Endometrial microvascular endothelial cells (primary cell): ENCODE results near the gene PLEKHA3. TPM values are rescaled to one million over a fixed set of nuclear protein-coding genes. Genes with fewer than 3 reads are reported as not detected.
"Not testable (repeated sequence)": the region's sequence is repeated elsewhere in the genome, so short reads cannot be mapped to it uniquely, and the experiment has no call there.

Experiments
- in situ Hi-C: cut with HindIII; loops from 2 replicates; pipeline ENCODE4 v1.10.0; 2017; ENCODE audit warnings: low sequenced_read_pairs, low pct_unique_long_range_greater_than_20kb; ENCODE audit errors: inconsistent ontology term
- total RNA-seq: library from RNA; depleted of rRNA; stranded (reverse); fragments of >200 nt; gene quantifications from one replicate; pipeline ENCODE4 v1.2.3, GENCODE V29; 2015; ENCODE audit errors: inconsistent ontology term

PLEKHA3 gene
- total RNA-seq, 1 donor from 2014 or later: 4.3 TPM

- in situ Hi-C loops: no loop called here
Measured at GRCh38 chr2:178514664-178515063, 34.4 kb downstream of the PLEKHA3 start.

DNA sequence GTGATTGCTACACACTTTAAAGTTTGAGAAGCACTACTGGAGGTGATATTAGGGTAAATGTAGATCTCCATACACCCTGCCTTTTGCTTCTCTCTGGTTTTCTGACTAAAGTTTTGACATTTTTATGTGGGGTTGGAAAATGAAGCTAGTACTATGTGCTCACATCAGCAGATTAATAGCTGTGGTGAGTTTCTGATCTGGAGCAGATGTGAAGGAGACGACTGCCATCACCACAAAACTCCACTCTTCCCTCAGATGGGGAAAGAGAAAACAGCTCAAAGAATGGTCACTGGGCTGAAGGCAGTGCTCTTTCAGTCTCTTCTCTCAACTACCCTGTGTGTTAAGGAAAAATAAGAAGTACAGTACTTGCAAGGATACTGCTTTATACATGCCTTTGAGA, 37.2 kb downstream of the PLEKHA3 start:
- in situ Hi-C loops: no loop called here

DNA sequence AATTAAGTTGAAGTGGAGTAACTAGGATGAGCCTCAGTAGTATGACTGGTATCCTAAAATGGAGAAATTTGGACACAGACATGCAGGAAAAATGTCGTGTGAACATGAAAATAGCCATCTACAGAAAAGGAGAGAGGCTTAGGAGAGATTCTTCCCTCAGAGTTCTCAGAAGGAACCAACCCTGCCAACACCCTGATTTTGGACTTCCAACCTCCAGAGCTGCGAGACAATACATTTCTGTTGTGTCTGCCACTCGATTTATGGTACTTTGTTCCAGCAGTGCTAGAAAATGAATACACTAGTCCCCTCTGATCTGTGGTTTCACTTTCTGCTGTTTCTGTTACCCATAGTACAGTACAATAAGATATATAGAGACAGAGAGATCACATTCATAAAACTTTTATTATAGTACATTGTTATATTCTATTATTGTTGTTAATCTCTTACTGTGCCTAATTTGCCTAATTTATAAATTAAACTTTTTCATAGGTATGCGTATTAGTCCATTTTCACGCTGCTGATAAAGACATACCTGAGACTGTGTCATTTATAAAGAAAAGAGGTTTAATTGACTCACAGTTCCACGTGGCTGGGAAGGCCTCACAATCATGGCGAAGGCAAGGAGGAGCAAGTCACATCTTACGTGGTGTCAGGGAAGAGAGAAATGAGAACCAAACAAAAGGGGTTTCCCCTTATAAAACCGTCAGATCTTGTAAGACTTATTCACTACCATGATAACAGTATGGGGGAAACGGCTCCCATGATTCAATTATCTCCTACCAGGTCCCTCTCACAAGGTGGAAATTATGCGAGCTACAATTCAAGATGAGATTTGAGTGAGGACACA, 41.3 kb downstream of the PLEKHA3 start:
- in situ Hi-C loops: no loop called here

- in situ Hi-C loops: no loop called here
Measured at GRCh38 chr2:178522950-178523595, 42.8 kb downstream of the PLEKHA3 start.

GRCh38 chr2:178523596-178524134, 43.4 kb downstream of the PLEKHA3 start:
- in situ Hi-C loops: no loop called here

DNA sequence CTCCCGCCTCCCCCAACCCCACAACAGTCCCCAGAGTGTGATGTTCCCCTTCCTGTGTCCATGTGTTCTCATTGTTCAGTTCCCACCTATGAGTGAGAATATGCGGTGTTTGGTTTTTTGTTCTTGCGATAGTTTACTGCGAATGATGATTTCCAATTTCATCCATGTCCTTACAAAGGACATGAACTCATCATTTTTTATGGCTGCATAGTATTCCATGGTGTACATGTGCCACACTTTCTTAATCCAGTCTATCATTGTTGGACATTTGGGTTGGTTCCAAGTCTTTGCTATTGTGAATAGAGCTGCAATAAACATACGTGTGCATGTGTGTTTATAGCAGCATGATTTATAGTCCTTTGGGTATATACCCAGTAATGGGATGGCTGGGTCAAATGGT, 44.8 kb downstream of the PLEKHA3 start:
- in situ Hi-C loops: not testable (repeated sequence)

DNA sequence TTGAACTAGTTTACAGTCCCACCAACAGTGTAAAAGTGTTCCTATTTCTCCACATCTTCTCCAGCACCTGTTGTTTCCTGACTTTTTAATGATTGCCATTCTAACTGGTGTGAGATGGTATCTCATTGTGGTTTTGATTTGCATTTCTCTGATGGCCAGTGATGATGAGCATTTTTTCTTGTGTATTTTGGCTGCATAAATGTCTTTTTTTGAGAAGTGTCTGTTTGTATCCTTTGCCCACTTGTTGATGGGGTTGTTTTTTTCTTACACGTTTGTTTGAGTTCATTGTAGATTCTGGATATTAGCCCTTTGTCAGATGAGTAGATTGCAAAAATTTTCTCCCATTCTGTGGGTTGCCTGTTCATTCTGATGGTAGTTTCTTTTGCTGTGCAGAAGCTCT, 45.2 kb downstream of the PLEKHA3 start:
- in situ Hi-C loops: not testable (repeated sequence)

- in situ Hi-C loops: no loop called here
Measured at GRCh38 chr2:178526256-178526655, 46.0 kb downstream of the PLEKHA3 start.

GRCh38 chr2:178527592-178527991, 47.3 kb downstream of the PLEKHA3 start:
- in situ Hi-C loops: no loop called here

- in situ Hi-C loops: no loop called here
Measured at GRCh38 chr2:178528647-178529046, 48.4 kb downstream of the PLEKHA3 start.

DNA sequence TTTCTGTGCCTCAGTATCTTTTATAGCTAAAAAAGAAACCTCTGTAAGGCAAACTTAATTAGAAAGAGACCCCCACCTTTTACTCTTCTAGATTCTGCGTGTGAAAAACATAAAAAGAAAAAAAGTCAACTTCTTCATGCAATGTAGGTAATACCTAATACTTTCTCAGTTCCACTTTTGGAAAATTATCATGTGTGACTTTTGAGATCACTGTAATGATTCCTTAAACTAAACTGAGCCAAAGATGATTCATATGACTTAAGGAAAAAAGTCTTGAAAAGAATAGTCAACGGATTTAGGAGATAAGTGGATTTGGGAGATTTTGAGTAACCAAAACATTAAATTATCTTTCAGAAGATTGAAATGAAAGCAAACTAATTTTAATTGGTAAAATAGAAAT, 48.9 kb downstream of the PLEKHA3 start:
- in situ Hi-C loops: no loop called here

DNA sequence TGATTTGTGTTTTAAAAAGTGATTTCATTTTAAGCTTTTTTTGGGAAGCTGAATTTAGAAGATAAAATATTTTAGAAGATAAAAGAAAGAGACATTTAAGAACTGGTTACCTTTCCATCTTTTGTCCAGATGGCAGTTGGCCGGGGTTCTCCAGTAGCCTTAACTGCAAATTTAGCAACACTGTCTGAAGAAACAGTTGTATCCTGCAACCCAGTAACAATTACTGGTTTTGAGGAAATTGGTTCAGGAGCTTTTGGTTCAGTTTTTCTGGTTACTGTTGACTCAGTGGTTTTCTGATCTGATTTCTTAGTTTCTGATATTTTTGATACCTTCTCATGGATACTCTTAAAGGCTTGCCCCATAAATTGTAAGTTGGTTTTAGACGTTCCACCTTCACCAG, 49.9 kb downstream of the PLEKHA3 start:
- in situ Hi-C loops: no loop called here

- in situ Hi-C loops: no loop called here
Measured at GRCh38 chr2:178530625-178531142, 50.4 kb downstream of the PLEKHA3 start.

DNA sequence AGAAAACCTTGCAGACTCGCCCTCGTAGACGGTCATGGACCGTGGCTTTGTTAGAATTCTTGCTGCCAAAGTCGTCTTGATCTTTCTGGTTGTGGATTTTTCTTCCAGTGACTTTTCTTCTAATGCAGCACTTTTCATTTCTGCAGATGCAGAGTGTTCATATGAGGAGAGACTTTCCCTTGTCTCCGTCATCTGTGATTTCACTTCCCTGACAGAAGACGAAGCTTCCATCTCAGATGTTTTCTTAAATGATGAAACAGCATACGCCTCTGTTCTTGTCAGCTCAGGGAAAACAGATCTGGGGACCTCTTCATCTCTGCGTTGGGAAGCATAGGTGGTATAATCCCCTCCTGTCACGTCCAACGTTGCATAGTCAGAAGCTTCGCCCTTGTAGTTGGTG, 50.9 kb downstream of the PLEKHA3 start:
- in situ Hi-C loops: no loop called here

- in situ Hi-C loops: no loop called here
Measured at GRCh38 chr2:178536037-178536436, 55.8 kb downstream of the PLEKHA3 start.

- in situ Hi-C loops: no loop called here
Measured at GRCh38 chr2:178542161-178542560, 61.9 kb downstream of the PLEKHA3 start.

DNA sequence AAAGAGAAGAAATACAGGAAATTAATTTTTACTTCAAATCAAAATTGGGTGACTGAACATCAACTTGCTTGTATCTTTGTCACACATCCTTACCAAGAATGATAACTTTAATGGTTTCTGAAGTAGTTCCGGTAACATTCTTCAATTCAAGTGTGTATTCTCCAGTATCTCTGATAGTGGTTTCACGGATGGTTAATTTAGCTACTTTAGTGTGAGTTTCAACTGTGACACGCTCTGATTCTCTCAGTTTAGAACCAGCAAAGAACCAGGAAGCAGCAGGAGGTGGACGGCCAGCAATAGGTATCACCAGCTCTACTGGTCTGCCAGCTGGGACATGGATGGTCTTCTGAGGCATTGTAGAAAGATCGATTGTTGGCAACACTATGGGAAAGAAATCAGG, 62.3 kb downstream of the PLEKHA3 start:
- in situ Hi-C loops: no loop called here

GRCh38 chr2:178550352-178550751, 70.1 kb downstream of the PLEKHA3 start:
- in situ Hi-C loops: no loop called here

DNA sequence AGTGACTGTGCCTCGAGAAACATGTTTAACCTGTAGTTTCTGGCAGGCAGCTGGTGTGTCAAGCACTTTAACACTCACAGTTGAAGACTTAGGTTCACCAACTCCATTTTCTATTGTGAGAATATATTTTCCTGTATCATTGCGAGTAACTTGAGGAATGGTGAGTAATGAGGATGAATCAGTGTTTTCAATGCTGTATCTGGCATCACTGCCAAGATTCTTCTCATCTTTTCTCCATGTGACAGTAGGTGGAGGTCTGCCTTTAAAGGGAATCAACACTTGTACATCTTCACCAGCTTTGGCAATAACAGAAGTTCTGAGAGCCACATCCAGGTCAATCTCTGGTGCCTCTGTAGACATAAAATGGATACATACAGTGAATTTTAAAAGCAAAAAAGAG, 72.8 kb downstream of the PLEKHA3 start:
- in situ Hi-C loops: no loop called here
